K562 (cell line): ENCODE results near the gene DLX2. TPM values are rescaled to one million over a fixed set of nuclear protein-coding genes. Genes with fewer than 3 reads are reported as not detected.

Experiments
- ATAC-seq: fragments of 200-7000 bp; cut with Tn5 transposase; 3 replicates; pipeline ENCODE4 v1.9.1; 2020; ENCODE audit warnings: moderate library complexity
- BruUV-seq: library from RNA; stranded (reverse); fragments of 400-500 nt; replicated peaks from 2 replicates; lab custom pipeline; 2021; lab: Mats Ljungman, UMichigan
- CTCF ChIA-PET: fragments of 300-600 bp; formaldehyde crosslinking; extraction: SDS; loops from one replicate; lab custom pipeline; 2021; ENCODE audit warnings: low intra/inter-chr PET ratio; lab: Yijun Ruan, JAX
- POLR2A ChIA-PET: fragments of 300-600, 350-650 bp; sonication (Branson Sonifier 250); formaldehyde crosslinking; extraction: SDS; loops from one replicate; lab custom pipeline; 2021; ENCODE audit warnings: antibody characterized with exemption, inconsistent platforms; lab: Yijun Ruan, JAX
- DNase-seq, 4 experiments: peaks; one replicate each; pipeline versions ENCODE4 v3.0.0 to v3.0.0-alpha.2; 2011 to 2018; ENCODE audit warnings: low spot score in 3 of 4, mixed read lengths in 3 of 4; ENCODE audit errors: extremely low read depth in 1 of 4
- FAIRE-seq: peaks from 2 replicates; lab custom pipeline; 2011; peaks lifted over from hg19 to GRCh38; lab: Jason Lieb, UNC
- H2AFZ ChIP-seq: 2 replicates; pipeline ENCODE4 v1.6.0; 2011; ENCODE audit warnings: low read depth, low read length, control low read depth, inconsistent platforms
- H3K27ac ChIP-seq: fragments of 200-600 bp; 3 replicates; pipeline ENCODE4 v1.8.0; 2011; ENCODE audit warnings: low read depth, mild to moderate bottlenecking, control low read depth, inconsistent platforms, low read length, moderate library complexity, mixed read lengths; ENCODE audit errors: extremely low read depth
- H3K27me3 ChIP-seq, 2 experiments: fragments of 300-600 bp in 1 of 2; 2 replicates in 1 of 2; 3 replicates in 1 of 2; pipeline versions ENCODE4 v1.6.0 to v1.8.0; 2011; ENCODE audit warnings: inconsistent platforms in 2 of 2, low read length in 2 of 2, mild to moderate bottlenecking in 1 of 2, mixed read lengths in 1 of 2, moderate library complexity in 1 of 2; ENCODE audit not compliant: control insufficient read depth in 2 of 2, insufficient read depth in 2 of 2
- H3K36me3 ChIP-seq: fragments of 300-600 bp; 3 replicates; pipeline ENCODE4 v1.8.0; 2011; ENCODE audit warnings: mild to moderate bottlenecking, low read length, inconsistent platforms; ENCODE audit not compliant: control insufficient read depth, insufficient read depth
- H3K4me1 ChIP-seq, 2 experiments: fragments of 200-600 bp in 1 of 2; replicated peaks in 1 of 2; 2 replicates in 1 of 2; 3 replicates in 1 of 2; pipeline versions ENCODE4 v1.5.1 to v1.8.0; 2011; ENCODE audit warnings: inconsistent platforms in 2 of 2, low read length in 2 of 2, mild to moderate bottlenecking in 1 of 2, mixed read lengths in 1 of 2, moderate library complexity in 1 of 2; ENCODE audit not compliant: control insufficient read depth in 2 of 2, insufficient read depth in 2 of 2
- H3K4me2 ChIP-seq: 2 replicates; pipeline ENCODE4 v1.6.1; 2011; ENCODE audit warnings: low read length, control low read depth, inconsistent platforms, mixed read lengths; ENCODE audit not compliant: insufficient read depth
- H3K4me3 ChIP-seq: fragments of 200-600 bp; sonication (generic), shearing (Covaris generic); 2 replicates; pipeline ENCODE4 v1.5.1; 2016; ENCODE audit warnings: control low read depth, inconsistent platforms
- H3K79me2 ChIP-seq: fragments of 200-600 bp; 3 replicates; pipeline ENCODE4 v1.8.0; 2011; ENCODE audit warnings: low read length, inconsistent platforms; ENCODE audit not compliant: control insufficient read depth, insufficient read depth
- H3K9ac ChIP-seq, 2 experiments: 2 replicates each; pipeline versions ENCODE4 v1.6.0 to v1.6.1; 2011; ENCODE audit warnings: low read depth in 2 of 2, low read length in 2 of 2, control low read depth in 1 of 2, inconsistent platforms in 1 of 2, mild to moderate bottlenecking in 1 of 2, mixed read lengths in 1 of 2; ENCODE audit not compliant: insufficient read depth in 1 of 2
- H3K9me1 ChIP-seq: one replicate; pipeline ENCODE4 v1.6.0; 2011; ENCODE audit warnings: inconsistent platforms, mild to moderate bottlenecking, low read length, moderate library complexity; ENCODE audit not compliant: control insufficient read depth, insufficient read depth
- H3K9me3 ChIP-seq: replicated peaks from 2 replicates; pipeline ENCODE4 v1.5.1; 2011; ENCODE audit warnings: low read depth, low read length, inconsistent platforms; ENCODE audit not compliant: control insufficient read depth, insufficient read depth
- H4K20me1 ChIP-seq: replicated peaks from 2 replicates; pipeline ENCODE4 v1.6.1; 2011; ENCODE audit warnings: low read length, inconsistent platforms, mixed read lengths; ENCODE audit not compliant: control insufficient read depth, insufficient read depth
- CREBBP ChIP-seq: IDR thresholded peaks from one replicate; pipeline ENCODE4 v1.6.1; 2012; ENCODE audit warnings: low read depth, mild to moderate bottlenecking, control low read depth, inconsistent platforms, low read length
- CTCF ChIP-seq, 3 experiments: IDR thresholded peaks in 2 of 3; conservative IDR thresholded peaks in 1 of 3; 2 replicates each; pipeline ENCODE4 v1.5.1; 2011 to 2012; ENCODE audit warnings: low read length in 3 of 3, mild to moderate bottlenecking in 3 of 3, control low read depth in 2 of 3, improper control_type of control experiment in 1 of 3, inconsistent platforms in 1 of 3, low read depth in 1 of 3, mixed read lengths in 1 of 3, moderate library complexity in 1 of 3; ENCODE audit not compliant: insufficient read depth in 2 of 3
- GATAD2A ChIP-seq: fragments of 450-650 bp; IDR thresholded peaks from 2 replicates; pipeline ENCODE4 v1.6.1; 2017
- PBX2 ChIP-seq, 2 experiments: IDR thresholded peaks in 1 of 2; conservative IDR thresholded peaks in 1 of 2; 2 replicates each; pipeline ENCODE4 v1.6.1; 2016; ENCODE audit warnings: low read depth in 2 of 2, mild to moderate bottlenecking in 1 of 2, missing compliant biosample characterization in 1 of 2, missing genetic modification characterization in 1 of 2, moderate library complexity in 1 of 2
- STAG1 ChIP-seq: sonication (generic); formaldehyde crosslinking; IDR thresholded peaks from 2 replicates; pipeline ENCODE4 v1.5.0; 2020; ENCODE audit warnings: missing genetic modification reagents, borderline replicate concordance
- WGBS: fragments of 100-300 bp; shearing (Covaris generic); methylation state at CpG from one replicate; pipeline ENCODE4 v1.1.6; 2016; ENCODE audit warnings: low coverage, mixed read lengths; ENCODE audit not compliant: insufficient coverage; ENCODE audit errors: missing lambda C conversion rate; 5-methylcytosine and 5-hydroxymethylcytosine counted together
- in situ Hi-C: fragments of 300-500 bp; cut with MboI; formaldehyde crosslinking; loops from 4 replicates; pipeline ENCODE4 v1.15.0; 2018; ENCODE audit warnings: inconsistent platforms, mixed read lengths
- intact Hi-C: fragments of 100-400 bp; cut with micrococcal nuclease; formaldehyde crosslinking; loops from 2 replicates; pipeline ENCODE4 v1.14.2; 2022
- polyA plus RNA-seq, 8 experiments: library from polyadenylated mRNA; depleted of rRNA in 4 of 8; stranded (reverse) in 5 of 8; unstranded in 3 of 8; fragments of >200 nt; fragmentation: Nextera tagmentation in 2 of 8; fragmentation: Illumina TruSeq in 1 of 8; extraction: Ambion mirVana in 2 of 8; extraction: Trizol in 1 of 8; gene quantifications; 2 replicates each; pipeline versions ENCODE4 v1.2.1 to v1.2.3, GENCODE V29; 2011 to 2014; ENCODE audit warnings: inconsistent platforms in 1 of 8, missing spikeins in 1 of 8
- total RNA-seq, 7 experiments: library from RNA; depleted of rRNA in 6 of 7; stranded (reverse); fragments of >200 nt in 6 of 7; fragmentation: Illumina TruSeq in 2 of 7; extraction: Trizol in 2 of 7; gene quantifications; 2 replicates each; pipeline versions ENCODE4 v1.2.1 to v1.2.3, GENCODE V29; 2011 to 2021; ENCODE audit warnings: low replicate concordance in 1 of 7
- TF ChIP-seq, protein P1 (sequence below): sonication (generic); formaldehyde crosslinking; IDR thresholded peaks from 2 replicates; pipeline ENCODE4 v1.8.1; 2023; ENCODE audit warnings: mild to moderate bottlenecking, missing genetic modification reagents
- TF ChIP-seq, protein P2 (sequence below): fragments of 450-650 bp; conservative IDR thresholded peaks from 2 replicates; pipeline ENCODE4 v1.6.1; 2016; ENCODE audit warnings: missing genetic modification characterization, low read depth, mild to moderate bottlenecking, control low read depth, missing compliant biosample characterization

DLX2 gene
- total and polyA plus RNA-seq, 9 of the 15 experiments (the other 6 are each of a cell fraction or from before 2014, with no cell fraction given), result 0.14 to 4.3 (median 0.86) TPM

GRCh38 chr2:172106108-172106961, 3.6 kb upstream of the DLX2 start:
- peak overlapping the region in 1 of 2 experiments; percentile 80; a peak in 2 of 4 replicates for H3K9ac ChIP-seq
- no peaks in the 10 kb centered on the region for H3K9me1 ChIP-seq
- H3K36me3 ChIP-seq, result no peaks in the 10 kb centered on the region
- no peak overlapping the region for H3K4me2 ChIP-seq
- CTCF ChIA-PET, result interaction anchor here (0.6 to 5.8 kb wide), 3 partner anchors 294 to 541 kb away, joined by 4 to 74 read pairs (median 42); no protein-coding TSS in a partner anchor
- H4K20me1 ChIP-seq, result no peaks in the 10 kb centered on the region
- no peak overlapping the region for H3K4me3 ChIP-seq
- intact Hi-C loops, result loop anchor here (10.0 kb wide), 1 partner anchor 182 kb away; the partner anchor contains the start of gene HAT1
- BruUV-seq, result no TSS peak
- DNase-seq (peak in 2 of 4 experiments; percentile 28 to 53), FAIRE-seq (no peak), ATAC-seq (peak; percentile 9; the same call in 2 of the 3 replicates)
- in situ Hi-C loops, result loop anchor here (5.0 to 25.0 kb wide), 4 partner anchors 289 to 1144 kb away; no protein-coding TSS in a partner anchor
- peaks cover 4 to 50% of the 10 kb centered on the region in 2 experiments for H3K4me1 ChIP-seq
- POLR2A ChIA-PET, result interaction anchor here (0.8 to 0.9 kb wide), 3 partner anchors 18 to 314 kb away, joined by 3 to 4 read pairs (median 3); no protein-coding TSS in a partner anchor
- H3K79me2 ChIP-seq, result no peaks in the 10 kb centered on the region
- peak overlapping the region; percentile 32 for H2AFZ ChIP-seq
- no peak overlapping the region for H3K27ac ChIP-seq
- 50% methylated on average over 43 of the region's 44 CpGs for WGBS
- H3K27me3 ChIP-seq, result no peaks in the 10 kb centered on the region
- no peaks in the 10 kb centered on the region; the same call in 1 of the 2 replicates for H3K9me3 ChIP-seq
- TF ChIP-seq GATAD2A (no peak), CREBBP (no peak), CTCF (IDR thresholded peaks at IDR 0.05 in 2 of 3, conservative IDR thresholded peaks at IDR 0.05 in 1 of 3; ENCODE audit: insufficient read depth in 2 of 3, low read depth in 1 of 3, low read length in 3 of 3) (peak; percentile 54 to 62 (median 59)), STAG1 (peak; percentile 59; the same call in 1 of the 2 replicates), PBX2 (CRISPR knock-in tag; IDR thresholded peaks at IDR 0.05; ENCODE audit: low read depth) (no peak), PBX2 (tag; conservative IDR thresholded peaks at IDR 0.05; ENCODE audit: low read depth) (no peak)
- TF ChIP-seq, protein P1, sequence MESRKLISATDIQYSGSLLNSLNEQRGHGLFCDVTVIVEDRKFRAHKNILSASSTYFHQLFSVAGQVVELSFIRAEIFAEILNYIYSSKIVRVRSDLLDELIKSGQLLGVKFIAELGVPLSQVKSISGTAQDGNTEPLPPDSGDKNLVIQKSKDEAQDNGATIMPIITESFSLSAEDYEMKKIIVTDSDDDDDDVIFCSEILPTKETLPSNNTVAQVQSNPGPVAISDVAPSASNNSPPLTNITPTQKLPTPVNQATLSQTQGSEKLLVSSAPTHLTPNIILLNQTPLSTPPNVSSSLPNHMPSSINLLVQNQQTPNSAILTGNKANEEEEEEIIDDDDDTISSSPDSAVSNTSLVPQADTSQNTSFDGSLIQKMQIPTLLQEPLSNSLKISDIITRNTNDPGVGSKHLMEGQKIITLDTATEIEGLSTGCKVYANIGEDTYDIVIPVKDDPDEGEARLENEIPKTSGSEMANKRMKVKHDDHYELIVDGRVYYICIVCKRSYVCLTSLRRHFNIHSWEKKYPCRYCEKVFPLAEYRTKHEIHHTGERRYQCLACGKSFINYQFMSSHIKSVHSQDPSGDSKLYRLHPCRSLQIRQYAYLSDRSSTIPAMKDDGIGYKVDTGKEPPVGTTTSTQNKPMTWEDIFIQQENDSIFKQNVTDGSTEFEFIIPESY (CRISPR knock-in tag), result peak; percentile 44
- TF ChIP-seq, protein P2, sequence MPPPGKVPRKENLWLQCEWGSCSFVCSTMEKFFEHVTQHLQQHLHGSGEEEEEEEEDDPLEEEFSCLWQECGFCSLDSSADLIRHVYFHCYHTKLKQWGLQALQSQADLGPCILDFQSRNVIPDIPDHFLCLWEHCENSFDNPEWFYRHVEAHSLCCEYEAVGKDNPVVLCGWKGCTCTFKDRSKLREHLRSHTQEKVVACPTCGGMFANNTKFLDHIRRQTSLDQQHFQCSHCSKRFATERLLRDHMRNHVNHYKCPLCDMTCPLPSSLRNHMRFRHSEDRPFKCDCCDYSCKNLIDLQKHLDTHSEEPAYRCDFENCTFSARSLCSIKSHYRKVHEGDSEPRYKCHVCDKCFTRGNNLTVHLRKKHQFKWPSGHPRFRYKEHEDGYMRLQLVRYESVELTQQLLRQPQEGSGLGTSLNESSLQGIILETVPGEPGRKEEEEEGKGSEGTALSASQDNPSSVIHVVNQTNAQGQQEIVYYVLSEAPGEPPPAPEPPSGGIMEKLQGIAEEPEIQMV (tag), result no peak
